PC-9 (cell line): ENCODE data around the gene MYBBP1A.

Experiments
- CTCF ChIP-seq: fragments of 200-600 bp; sonication (generic); conservative IDR thresholded peaks from 2 replicates; pipeline ENCODE4 v1.6.1; 2017; ENCODE audit warnings: mixed run types, antibody characterized with exemption, mild to moderate bottlenecking, moderate library complexity
- EZH2 ChIP-seq: fragments of 200-600 bp; sonication (generic); IDR thresholded peaks from 2 replicates; pipeline ENCODE4 v1.8.0; 2017; ENCODE audit warnings: antibody characterized with exemption, low read depth

- TF ChIP-seq CTCF (no peak), EZH2 (no peak)
These were observed 25.5 kb downstream of the MYBBP1A start for GRCh38 chr17:4529533-4530152.
